Measurements from ENCODE around the gene FEM1B.

FEM1B gene

DNA sequence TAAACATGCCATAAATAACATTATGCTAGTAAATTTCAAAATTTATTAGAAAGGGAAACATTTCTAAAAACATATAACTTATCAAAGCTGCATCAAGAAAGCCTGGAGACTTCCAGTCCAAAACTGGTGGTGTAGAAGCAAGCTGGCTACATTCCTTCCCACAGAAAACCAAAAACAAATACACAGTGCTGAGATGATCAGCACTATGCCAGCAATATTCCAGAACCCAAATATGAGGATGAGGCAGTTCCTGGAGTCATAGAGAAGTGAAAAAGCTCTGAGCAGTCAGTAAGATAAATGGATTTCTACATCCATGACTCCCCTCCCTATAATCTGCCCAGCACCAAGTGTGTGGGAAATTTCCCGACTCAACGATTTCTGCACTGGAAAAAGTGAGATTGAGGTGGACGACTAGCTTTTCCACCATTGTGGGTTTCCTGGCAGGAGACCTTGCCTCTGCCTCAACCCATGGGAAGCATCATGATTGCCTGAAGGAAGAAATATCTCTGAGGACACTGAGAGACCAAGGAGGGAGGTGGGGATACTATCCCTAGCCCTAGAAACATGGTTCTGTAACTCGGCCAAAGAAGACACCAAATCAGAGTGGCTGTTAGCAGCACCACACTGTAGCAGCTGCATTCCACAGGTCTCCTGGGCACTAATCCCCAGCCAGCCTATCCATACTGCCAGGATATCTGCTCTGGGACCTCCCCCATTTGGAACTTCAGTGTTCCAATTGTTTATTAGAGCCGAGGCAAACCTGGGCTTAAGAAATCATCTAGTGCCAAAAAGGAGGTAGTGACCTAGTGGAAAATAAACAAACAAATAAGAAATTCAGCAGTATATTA is 36.2 kb upstream of the FEM1B start:
- no peak for TF ChIP-seq POLR2A (IDR thresholded peaks at IDR 0.05; ENCODE audit: low read depth, low read length)
- no peak for FAIRE-seq
- DNase-seq (ENCODE audit: insufficient read length, low spot score): no peak

DNA sequence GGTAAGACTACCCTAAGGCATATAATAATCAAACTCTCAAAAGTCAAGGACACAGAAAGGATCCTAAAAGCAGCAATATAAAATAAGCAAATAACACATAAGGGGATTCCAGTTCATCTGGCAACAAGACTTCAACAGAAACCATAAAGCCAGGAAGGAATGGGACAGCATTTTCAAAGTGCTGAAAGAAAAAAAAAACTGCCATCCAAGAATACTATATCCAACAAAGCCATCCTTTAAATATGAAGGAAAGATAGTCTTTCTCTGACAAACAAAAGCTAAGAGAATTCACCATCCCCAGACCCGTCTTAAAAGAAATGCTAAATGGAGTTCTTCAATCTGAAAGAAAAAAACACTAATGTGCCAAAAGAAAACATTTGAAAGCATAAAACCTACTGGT is 33.3 kb upstream of the FEM1B start:
- no peak for TF ChIP-seq POLR2A (IDR thresholded peaks at IDR 0.05; ENCODE audit: low read depth, low read length)
- no peak for FAIRE-seq

DNA sequence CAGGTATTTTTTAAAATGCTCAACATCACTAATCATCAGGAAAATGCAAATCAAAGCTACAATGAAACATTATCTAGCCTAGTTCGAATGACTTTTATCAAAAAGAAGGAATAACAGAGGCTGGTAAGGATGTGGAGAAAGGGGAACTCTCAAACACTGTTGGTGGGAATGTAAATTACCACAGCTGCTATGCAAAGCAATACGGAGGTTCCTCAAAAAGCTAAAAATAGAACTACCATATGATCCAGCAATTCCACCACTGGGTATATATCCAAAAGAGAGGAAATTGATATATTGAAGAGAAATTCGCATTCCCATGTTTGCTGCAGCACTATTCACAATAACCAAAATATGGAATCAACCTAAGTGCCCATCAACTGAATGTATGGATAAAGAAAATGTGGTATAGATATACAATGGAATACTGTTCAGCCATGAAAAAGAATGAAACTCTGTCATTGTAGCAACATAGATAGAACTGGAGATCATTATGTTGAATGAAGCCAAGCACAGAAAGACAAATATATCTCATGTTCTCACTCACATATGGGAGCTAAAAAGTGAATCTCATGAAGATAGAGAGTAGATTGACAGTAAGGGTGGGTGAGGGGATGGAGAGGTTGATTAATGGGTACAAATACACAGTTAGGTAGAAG is 28.4 kb upstream of the FEM1B start:
- DNase-seq (ENCODE audit: insufficient read length, low spot score) (no peak), FAIRE-seq (no peak)
- TF ChIP-seq POLR2A (IDR thresholded peaks at IDR 0.05; ENCODE audit: low read depth, low read length): no peak

More for the DNA sequence above, 33.3 kb upstream of the FEM1B start:
- no peak for DNase-seq (ENCODE audit: insufficient read length, low spot score)

- DNase-seq (ENCODE audit: insufficient read length, low spot score) (peak; percentile 32), FAIRE-seq (peak; percentile 43)
- TF ChIP-seq POLR2A (IDR thresholded peaks at IDR 0.05; ENCODE audit: low read depth, low read length): no peak
These were observed 24.5 kb upstream of the FEM1B start for GRCh38 chr15:68252925-68253534.

- no peak for DNase-seq (ENCODE audit: insufficient read length, low spot score)
- FAIRE-seq: no peak
- TF ChIP-seq POLR2A (IDR thresholded peaks at IDR 0.05; ENCODE audit: low read depth, low read length): no peak
These were observed 20.7 kb upstream of the FEM1B start for GRCh38 chr15:68256675-68257450.

GRCh38 chr15:68258692-68259091 is 18.9 kb upstream of the FEM1B start:
- DNase-seq (ENCODE audit: insufficient read length, low spot score): no peak
- no peak for TF ChIP-seq POLR2A (IDR thresholded peaks at IDR 0.05; ENCODE audit: low read depth, low read length)
- no peak for FAIRE-seq

DNA sequence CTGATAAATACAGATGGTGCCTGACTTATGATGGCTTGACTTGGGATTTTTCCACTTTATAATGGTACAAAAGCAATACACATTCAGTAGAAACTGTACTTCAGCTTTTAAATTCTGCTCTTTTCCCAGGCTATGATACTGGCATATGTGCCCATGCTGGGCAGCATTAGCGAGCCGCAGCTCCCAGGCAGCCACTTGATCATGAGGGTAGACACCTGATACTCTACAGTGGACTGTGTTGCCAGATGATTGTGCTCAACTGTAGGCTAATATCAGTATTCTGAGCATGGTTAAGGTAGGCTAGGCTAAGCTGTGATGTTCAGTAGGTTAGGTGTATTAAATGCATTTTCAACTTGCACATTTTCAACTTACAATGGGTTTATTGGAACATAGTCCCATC is 17.7 kb upstream of the FEM1B start:
- no peak for TF ChIP-seq POLR2A (IDR thresholded peaks at IDR 0.05; ENCODE audit: low read depth, low read length)
- DNase-seq (ENCODE audit: insufficient read length, low spot score): no peak
- no peak for FAIRE-seq

GRCh38 chr15:68261241-68261640 is 16.3 kb upstream of the FEM1B start:
- TF ChIP-seq POLR2A (IDR thresholded peaks at IDR 0.05; ENCODE audit: low read depth, low read length): no peak
- DNase-seq (ENCODE audit: insufficient read length, low spot score): no peak
- FAIRE-seq: no peak

- FAIRE-seq: no peak
- TF ChIP-seq POLR2A (IDR thresholded peaks at IDR 0.05; ENCODE audit: low read depth, low read length): no peak
- no peak for DNase-seq (ENCODE audit: insufficient read length, low spot score)
These were observed 15.6 kb upstream of the FEM1B start for GRCh38 chr15:68261980-68262379.

DNA sequence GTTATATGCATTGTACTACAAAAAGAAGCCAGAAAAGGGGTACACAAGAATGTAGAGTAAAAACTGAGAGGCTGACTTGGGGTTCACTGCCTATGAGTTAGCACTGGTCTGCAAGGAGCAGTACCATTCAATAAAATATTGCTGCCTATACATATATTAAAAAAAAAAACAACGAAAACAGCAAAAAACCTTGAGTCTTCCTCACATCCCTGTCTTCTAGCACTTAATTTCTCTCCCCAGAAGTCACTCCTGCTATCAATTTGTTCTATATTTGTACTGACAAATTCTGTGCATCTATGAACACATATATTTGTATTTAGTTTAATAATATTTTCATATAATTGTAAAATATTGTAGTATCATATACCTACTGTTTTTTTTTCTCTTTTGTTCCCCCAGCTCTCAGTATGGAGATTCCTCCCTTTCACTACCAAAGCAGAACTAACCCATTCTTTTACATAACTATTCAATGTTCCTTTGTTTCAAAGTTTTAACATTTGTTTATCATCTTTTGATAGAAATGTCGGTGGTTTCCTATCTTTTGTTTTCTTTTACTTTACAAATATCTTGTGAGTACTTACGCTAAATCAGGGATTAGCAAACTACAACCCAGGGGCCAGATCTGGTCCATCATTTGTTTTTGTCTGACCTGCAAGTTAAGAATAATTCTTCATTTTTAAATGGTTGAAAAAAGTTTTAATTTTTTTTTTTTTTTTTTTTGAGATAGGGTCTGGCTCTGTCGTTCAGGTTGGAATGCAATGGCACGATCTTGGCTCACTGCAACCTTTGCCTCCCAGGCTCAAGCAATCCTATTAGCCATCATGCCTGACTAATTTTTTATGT is 14.8 kb upstream of the FEM1B start:
- DNase-seq (ENCODE audit: insufficient read length, low spot score) (no peak), FAIRE-seq (no peak)
- TF ChIP-seq POLR2A (IDR thresholded peaks at IDR 0.05; ENCODE audit: low read depth, low read length): no peak

GRCh38 chr15:68264282-68264681 is 13.3 kb upstream of the FEM1B start:
- TF ChIP-seq POLR2A (IDR thresholded peaks at IDR 0.05; ENCODE audit: low read depth, low read length): no peak
- DNase-seq (ENCODE audit: insufficient read length, low spot score): no peak
- no peak for FAIRE-seq

GRCh38 chr15:68265081-68265480 is 12.5 kb upstream of the FEM1B start:
- no peak for DNase-seq (ENCODE audit: insufficient read length, low spot score)
- TF ChIP-seq POLR2A (IDR thresholded peaks at IDR 0.05; ENCODE audit: low read depth, low read length): no peak
- FAIRE-seq: no peak

DNA sequence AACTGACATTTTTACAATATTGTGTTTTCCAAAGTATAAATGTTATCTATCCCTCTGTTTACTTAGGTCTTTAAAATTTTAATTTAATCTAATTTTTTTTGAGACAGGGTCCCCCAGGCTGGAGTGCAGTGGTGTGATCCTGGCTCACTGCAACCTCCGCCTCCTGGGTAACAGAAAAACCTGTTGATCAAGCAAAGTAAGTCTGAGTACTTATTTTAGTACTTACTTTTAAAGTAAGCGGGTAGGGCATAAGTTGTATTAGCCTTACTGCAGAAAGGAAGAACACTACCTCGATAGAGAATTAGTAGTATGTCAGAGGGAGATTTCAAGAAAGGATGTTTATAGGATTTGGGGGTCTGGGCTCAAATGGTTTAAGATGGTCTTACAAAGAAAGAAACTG is 11.9 kb upstream of the FEM1B start:
- TF ChIP-seq POLR2A (IDR thresholded peaks at IDR 0.05; ENCODE audit: low read depth, low read length): no peak
- no peak for FAIRE-seq
- no peak for DNase-seq (ENCODE audit: insufficient read length, low spot score)
